Measurements from ENCODE around the gene TAF10.

The TAF10 gene

GRCh38 chr11:6623391-6624363 is 11.7 kb upstream of the TAF10 start:
- no peak for DNase-seq (ENCODE audit: extremely low spot score)
- ChIA-PET POLR2A (interaction anchor here (0.6 to 2.9 kb wide), 3 partner anchors 11 to 110 kb away, joined by 3 to 10 read pairs (median 4); partner anchors contain the start of genes MRPL17 and TAF10), CTCF (no interaction called here)
- no peak for TF ChIP-seq ARNT (IDR thresholded peaks at IDR 0.05)
- TF ChIP-seq L3MBTL2 (conservative IDR thresholded peaks at IDR 0.05): no peak

GRCh38 chr11:6622261-6623171 is 10.5 kb upstream of the TAF10 start:
- no peak for TF ChIP-seq HDGF (IDR thresholded peaks at IDR 0.05; ENCODE audit: borderline replicate concordance)
- no peak for TF ChIP-seq NFRKB (IDR thresholded peaks at IDR 0.05)
- no peak for TF ChIP-seq FOXA1 (IDR thresholded peaks at IDR 0.05)
- no peak for TF ChIP-seq ELF4 (IDR thresholded peaks at IDR 0.05)
- TF ChIP-seq CTBP1 (IDR thresholded peaks at IDR 0.05; ENCODE audit: borderline replicate concordance): no peak
- no peak for TF ChIP-seq SP1 (IDR thresholded peaks at IDR 0.05)
- no peak for TF ChIP-seq ZNF384 (IDR thresholded peaks at IDR 0.05)
- TF ChIP-seq L3MBTL2 (conservative IDR thresholded peaks at IDR 0.05): no peak
- TF ChIP-seq FOXK2 (IDR thresholded peaks at IDR 0.05): no peak
- no peak for TF ChIP-seq PKNOX1 (IDR thresholded peaks at IDR 0.05)
- no peak for TF ChIP-seq FOXM1 (IDR thresholded peaks at IDR 0.05; ENCODE audit: borderline replicate concordance)
- TF ChIP-seq LEF1 (IDR thresholded peaks at IDR 0.05; ENCODE audit: borderline replicate concordance): no peak
- TF ChIP-seq BHLHE40 (IDR thresholded peaks at IDR 0.05; ENCODE audit: borderline replicate concordance): no peak
- DNase-seq (ENCODE audit: extremely low spot score): no peak
- POLR2A ChIA-PET: interaction anchor here (0.8 to 2.4 kb wide), 2 partner anchors 10 to 61 kb away, joined by 4 to 19 read pairs; partner anchors contain the start of genes MRPL17 and TAF10
- CTCF ChIA-PET: no interaction called here

GRCh38 chr11:6621711-6622211 is 9.7 kb upstream of the TAF10 start:
- POLR2A ChIA-PET: interaction anchor here (1.5 to 2.4 kb wide), 2 partner anchors 10 to 15 kb away, joined by 5 to 19 read pairs; partner anchors contain the start of gene TAF10

GRCh38 chr11:6620636-6621035 is 8.6 kb upstream of the TAF10 start:
- TF ChIP-seq BHLHE40 (IDR thresholded peaks at IDR 0.05; ENCODE audit: borderline replicate concordance) (no peak), PKNOX1 (IDR thresholded peaks at IDR 0.05) (no peak)
- CTCF ChIA-PET: no interaction called here
- no peak for DNase-seq (ENCODE audit: extremely low spot score)
- POLR2A ChIA-PET: interaction anchor here (1.5 to 2.4 kb wide), 2 partner anchors 9 to 14 kb away, joined by 5 to 19 read pairs; partner anchors contain the start of gene TAF10

More at GRCh38 chr11:6621711-6622211, 9.7 kb upstream of the TAF10 start:
- TF ChIP-seq FOXM1 (IDR thresholded peaks at IDR 0.05; ENCODE audit: borderline replicate concordance): no peak
- no peak for TF ChIP-seq PKNOX1 (IDR thresholded peaks at IDR 0.05)
- no peak for TF ChIP-seq NFRKB (IDR thresholded peaks at IDR 0.05)
- TF ChIP-seq ARNT (IDR thresholded peaks at IDR 0.05): no peak
- TF ChIP-seq FOXA1 (IDR thresholded peaks at IDR 0.05): no peak
- no peak for TF ChIP-seq SP1 (IDR thresholded peaks at IDR 0.05)
- TF ChIP-seq ZNF384 (IDR thresholded peaks at IDR 0.05): no peak
- TF ChIP-seq TARDBP (IDR thresholded peaks at IDR 0.05): no peak
- TF ChIP-seq LEF1 (IDR thresholded peaks at IDR 0.05; ENCODE audit: borderline replicate concordance): no peak
- no peak for TF ChIP-seq CTBP1 (IDR thresholded peaks at IDR 0.05; ENCODE audit: borderline replicate concordance)
- TF ChIP-seq HDGF (IDR thresholded peaks at IDR 0.05; ENCODE audit: borderline replicate concordance): no peak
- CTCF ChIA-PET: no interaction called here
- no peak for DNase-seq (ENCODE audit: extremely low spot score)

- POLR2A ChIA-PET: interaction anchor here (0.7 to 2.4 kb wide), 10 partner anchors 12 to 150 kb away, joined by 3 to 14 read pairs (median 4); partner anchors contain the start of genes ILK and MRPL17
- CTCF ChIA-PET: interaction anchor here (0.6 to 1.4 kb wide), 2 partner anchors 87 to 286 kb away, joined by 3 read pairs; no protein-coding TSS in a partner anchor
- DNase-seq (ENCODE audit: extremely low spot score): peak; percentile 97
- TF ChIP-seq FOXK2 (IDR thresholded peaks at IDR 0.05) (no peak), PKNOX1 (IDR thresholded peaks at IDR 0.05) (peak; percentile 50; the same call in 1 of the 2 replicates), L3MBTL2 (conservative IDR thresholded peaks at IDR 0.05) (peak; percentile 58; the same call in 1 of the 2 replicates)
Observed at GRCh38 chr11:6619004-6619745, 7.2 kb upstream of the TAF10 start, which contains the start of gene TPP1. TPP1 (minus strand) TSS chr11:6619422; CDS start chr11:6619400, 22 bp downstream.

All from HEK293T (cell line).